GM19372 (cell line): ENCODE data around the gene PCDHGB3.
"Not testable (repeated sequence)": the region's sequence is repeated elsewhere in the genome, so short reads cannot be mapped to it uniquely, and the experiment has no call there.

Source experiments
- ATAC-seq: cut with Tn5 transposase; IDR thresholded peaks from one replicate; pipeline ENCODE4 v1.9.1; 2021; ENCODE audit warnings: mild to moderate bottlenecking, low read depth, moderate library complexity; ENCODE audit not compliant: unreplicated experiment

The PCDHGB3 gene

DNA sequence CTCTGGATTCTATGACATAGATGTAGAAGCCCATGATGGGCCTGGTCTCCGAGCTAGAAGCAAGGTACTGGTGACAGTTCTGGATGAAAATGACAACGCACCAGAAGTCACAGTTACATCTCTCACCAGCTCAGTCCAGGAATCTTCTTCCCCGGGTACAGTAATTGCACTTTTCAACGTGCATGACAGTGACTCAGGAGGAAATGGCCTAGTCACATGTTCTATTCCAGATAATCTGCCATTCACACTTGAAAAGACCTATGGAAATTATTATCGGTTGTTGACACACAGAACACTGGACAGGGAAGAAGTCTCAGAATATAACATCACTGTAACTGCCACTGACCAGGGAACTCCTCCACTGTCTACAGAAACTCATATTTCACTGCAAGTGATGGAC, 13.9 kb upstream of the PCDHGB3 start:
- no peak for ATAC-seq

DNA sequence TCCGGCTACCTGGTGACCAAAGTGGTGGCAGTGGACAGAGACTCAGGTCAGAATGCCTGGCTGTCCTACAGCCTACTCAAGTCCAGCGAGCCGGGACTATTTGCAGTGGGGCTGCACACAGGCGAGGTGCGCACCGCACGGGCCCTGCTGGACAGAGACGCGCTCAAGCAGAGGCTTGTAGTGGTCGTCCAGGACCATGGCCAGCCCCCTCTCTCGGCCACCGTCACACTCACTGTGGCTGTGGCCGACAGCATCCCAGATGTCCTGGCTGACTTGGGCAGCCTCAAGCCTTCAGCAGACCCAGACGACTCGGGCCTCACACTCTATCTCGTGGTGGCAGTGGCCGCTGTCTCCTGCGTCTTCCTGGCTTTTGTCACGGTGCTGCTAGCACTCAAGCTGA, 13.1 kb upstream of the PCDHGB3 start:
- ATAC-seq = no peak

DNA sequence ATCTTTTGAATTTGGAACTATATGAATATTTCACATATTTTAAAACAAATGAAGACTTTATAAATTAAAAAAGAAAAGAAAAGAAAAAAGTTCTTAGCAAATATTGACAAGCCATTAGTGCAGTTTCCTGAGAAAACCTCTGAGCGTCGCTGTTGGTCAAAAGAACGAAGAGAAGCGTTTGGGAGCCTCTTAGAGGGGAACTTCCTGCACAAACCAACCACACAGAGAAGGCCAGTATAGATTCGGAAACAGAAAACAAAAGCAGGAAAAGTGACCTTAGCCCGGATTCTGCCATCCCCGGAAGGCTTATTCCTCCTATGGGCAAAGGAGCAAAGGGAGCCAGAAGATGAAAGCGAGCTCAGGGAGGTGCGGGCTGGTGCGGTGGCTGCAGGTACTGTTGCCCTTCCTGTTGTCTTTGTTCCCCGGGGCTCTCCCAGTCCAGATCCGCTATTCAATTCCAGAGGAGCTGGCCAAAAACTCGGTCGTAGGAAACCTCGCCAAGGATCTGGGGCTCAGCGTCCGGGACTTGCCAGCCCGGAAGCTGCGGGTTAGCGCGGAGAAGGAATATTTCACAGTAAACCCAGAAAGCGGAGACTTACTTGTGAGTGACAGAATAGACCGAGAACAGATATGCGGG, 10.1 kb upstream of the PCDHGB3 start, which contains the start of gene PCDHGB2:
Gene PCDHGB2, plus strand, starts transcription at position 205 of the 637 bp plus-strand sequence. Its CDS starts 142 bp downstream, at position 347.
- no peak for ATAC-seq

DNA sequence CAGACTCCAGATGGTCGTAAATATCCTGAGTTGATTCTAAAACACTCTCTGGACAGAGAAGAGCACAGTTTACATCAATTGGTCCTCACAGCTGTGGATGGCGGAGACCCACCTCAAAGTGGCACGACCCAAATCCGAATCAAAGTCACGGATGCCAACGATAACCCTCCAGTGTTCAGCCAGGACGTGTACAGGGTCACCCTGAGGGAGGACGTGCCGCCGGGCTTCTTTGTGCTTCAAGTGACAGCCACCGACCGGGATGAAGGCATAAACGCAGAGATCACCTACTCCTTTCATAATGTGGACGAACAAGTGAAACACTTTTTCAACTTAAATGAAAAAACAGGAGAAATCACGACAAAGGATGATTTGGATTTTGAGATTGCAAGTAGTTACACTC, 9.4 kb upstream of the PCDHGB3 start:
- no peak for ATAC-seq

- no peak for ATAC-seq
Measured at GRCh38 chr5:141362719-141363118, 7.3 kb upstream of the PCDHGB3 start.

DNA sequence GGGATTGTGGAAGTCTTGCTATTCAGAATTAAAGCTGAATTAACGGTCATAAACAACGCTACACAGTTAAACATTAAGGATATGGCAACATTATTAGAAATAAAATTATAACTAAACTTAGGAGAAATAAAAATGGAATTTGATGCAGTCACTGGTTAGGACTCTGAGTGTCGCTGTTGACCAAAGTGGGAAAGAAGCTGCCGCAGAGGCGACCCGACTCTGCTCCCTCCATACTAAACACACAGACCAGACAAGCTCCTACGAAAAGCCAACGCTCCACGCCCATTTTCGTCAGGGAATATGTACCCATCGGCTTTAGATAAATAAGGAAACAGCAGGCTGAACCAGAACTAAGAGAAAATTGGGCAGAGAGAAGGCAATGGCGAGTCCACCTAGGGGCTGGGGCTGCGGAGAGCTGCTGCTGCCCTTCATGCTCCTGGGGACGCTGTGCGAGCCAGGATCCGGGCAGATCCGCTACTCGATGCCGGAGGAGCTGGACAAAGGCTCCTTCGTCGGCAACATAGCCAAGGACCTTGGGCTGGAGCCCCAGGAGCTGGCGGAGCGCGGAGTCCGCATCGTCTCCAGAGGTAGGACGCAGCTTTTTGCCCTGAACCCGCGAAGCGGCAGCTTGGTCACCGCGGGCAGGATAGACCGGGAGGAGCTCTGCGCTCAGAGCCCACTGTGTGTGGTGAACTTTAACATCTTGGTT, 5.9 kb upstream of the PCDHGB3 start, which contains the start of gene PCDHGA5:
Gene PCDHGA5, plus strand, starts transcription at position 211 of the 709 bp plus-strand sequence. Its CDS starts 169 bp downstream, at position 380.
- no peak for ATAC-seq

GRCh38 chr5:141366016-141366896, 3.8 kb upstream of the PCDHGB3 start:
- ATAC-seq = no peak

GRCh38 chr5:141371572-141372475, 1.8 kb downstream of the PCDHGB3 start:
- no peak for ATAC-seq

- no peak for ATAC-seq
Measured at GRCh38 chr5:141373673-141374317, 3.8 kb downstream of the PCDHGB3 start, which contains the start of gene PCDHGA6. PCDHGA6 (plus strand) TSS chr5:141373891; CDS start chr5:141374084, 193 bp downstream.

GRCh38 chr5:141374627-141375026, 4.6 kb downstream of the PCDHGB3 start:
- no peak for ATAC-seq

DNA sequence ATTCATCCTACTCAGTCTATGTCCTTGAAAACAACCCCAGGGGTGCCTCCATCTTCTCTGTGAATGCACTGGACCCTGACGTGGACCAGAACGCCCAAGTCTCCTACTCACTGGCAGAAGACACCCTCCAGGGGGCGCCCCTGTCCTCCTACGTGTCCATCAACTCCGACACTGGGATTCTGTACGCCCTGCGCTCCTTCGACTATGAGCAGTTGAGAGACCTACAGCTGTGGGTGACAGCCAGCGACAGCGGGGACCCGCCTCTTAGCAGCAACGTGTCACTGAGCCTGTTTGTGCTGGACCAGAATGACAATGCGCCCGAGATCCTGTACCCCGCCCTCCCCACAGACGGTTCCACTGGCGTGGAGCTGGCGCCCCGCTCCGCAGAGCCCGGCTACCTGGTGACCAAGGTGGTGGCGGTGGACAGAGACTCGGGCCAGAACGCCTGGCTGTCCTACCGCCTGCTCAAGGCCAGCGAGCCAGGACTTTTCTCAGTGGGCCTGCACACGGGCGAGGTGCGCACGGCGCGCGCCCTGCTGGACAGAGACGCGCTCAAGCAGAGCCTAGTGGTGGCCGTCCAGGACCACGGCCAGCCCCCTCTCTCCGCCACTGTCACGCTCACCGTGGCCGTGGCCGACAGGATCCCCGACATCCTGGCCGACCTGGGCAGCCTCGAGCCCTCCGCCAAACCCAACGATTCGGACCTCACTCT, 5.6 kb downstream of the PCDHGB3 start:
- ATAC-seq = not testable (repeated sequence)

DNA sequence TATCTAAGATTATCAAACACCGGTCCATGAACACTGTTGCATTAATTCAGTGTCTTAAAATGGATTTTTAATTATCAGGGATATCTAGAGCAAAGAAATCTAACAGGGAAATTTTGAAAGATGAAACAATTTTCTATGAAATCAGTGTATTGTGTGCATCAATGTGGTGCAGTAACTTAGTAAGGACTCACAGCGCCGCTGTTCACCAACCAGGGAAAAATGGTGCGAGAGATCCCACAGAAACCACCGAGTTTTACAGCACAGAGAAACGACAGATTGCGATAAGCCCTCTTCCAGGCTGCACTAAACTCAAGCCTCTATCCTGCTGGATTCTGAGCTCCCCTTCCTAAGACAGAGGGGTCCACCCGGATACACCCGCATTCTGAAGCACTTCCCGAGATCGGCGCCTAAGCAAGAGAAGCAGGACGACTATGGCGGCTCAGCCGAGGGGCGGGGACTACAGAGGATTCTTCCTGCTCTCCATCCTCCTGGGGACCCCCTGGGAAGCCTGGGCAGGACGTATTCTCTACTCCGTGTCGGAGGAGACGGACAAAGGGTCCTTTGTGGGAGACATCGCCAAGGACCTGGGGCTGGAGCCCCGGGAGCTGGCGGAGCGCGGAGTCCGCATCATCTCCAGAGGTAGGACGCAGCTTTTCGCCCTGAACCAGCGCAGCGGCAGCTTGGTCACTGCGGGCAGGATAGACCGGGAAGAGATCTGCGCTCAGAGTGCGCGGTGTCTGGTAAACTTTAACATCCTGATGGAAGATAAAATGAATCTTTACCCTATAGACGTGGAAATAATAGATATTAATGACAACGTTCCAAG, 12.6 kb downstream of the PCDHGB3 start, which contains the start of gene PCDHGA7:
Gene PCDHGA7, plus strand, starts transcription at position 274 of the 826 bp plus-strand sequence. Its CDS starts 158 bp downstream, at position 432.
- no peak for ATAC-seq

DNA sequence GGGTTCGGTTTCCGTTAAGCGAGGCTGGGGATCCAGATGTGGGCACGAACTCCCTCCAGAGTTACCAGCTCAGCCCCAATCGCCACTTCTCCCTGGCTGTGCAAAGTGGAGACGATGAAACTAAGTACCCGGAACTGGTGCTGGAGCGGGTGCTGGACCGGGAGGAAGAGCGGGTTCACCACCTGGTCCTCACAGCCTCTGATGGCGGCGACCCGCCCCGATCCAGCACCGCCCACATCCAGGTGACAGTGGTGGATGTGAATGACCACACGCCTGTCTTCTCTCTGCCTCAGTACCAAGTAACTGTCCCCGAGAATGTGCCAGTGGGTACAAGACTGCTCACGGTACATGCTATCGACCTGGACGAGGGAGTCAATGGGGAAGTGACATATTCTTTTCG, 13.3 kb downstream of the PCDHGB3 start:
- ATAC-seq = no peak

- no peak for ATAC-seq
Measured at GRCh38 chr5:141384471-141385267, 14.6 kb downstream of the PCDHGB3 start.

- ATAC-seq = not testable (repeated sequence)
Measured at GRCh38 chr5:141387557-141388311, 17.7 kb downstream of the PCDHGB3 start, which contains the start of gene PCDHGB4. PCDHGB4 (plus strand) TSS chr5:141387698; CDS start chr5:141387885, 187 bp downstream.

DNA sequence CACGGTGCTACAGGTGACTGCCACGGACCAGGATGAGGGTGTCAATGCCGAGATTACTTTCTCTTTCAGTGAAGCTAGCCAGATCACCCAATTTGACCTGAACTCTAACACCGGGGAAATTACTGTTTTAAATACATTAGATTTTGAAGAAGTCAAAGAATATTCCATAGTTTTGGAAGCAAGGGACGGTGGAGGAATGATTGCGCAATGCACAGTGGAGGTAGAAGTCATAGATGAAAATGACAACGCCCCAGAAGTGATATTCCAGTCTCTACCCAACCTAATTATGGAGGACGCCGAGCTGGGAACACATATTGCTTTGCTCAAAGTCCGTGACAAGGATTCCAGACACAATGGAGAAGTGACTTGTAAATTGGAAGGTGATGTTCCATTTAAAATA, 18.6 kb downstream of the PCDHGB3 start:
- no peak for ATAC-seq
